Prostate gland (tissue), 2 donors: ENCODE data around the gene BEND6.

Experiments used
- POLR2A ChIP-seq: fragments of 450-650 bp; IDR thresholded peaks from one replicate; pipeline ENCODE4 v1.6.1; 2016; ENCODE audit warnings: antibody characterized with exemption, mild to moderate bottlenecking
- TF ChIP-seq, protein P1 (sequence below), 4 experiments: fragments of 200-600 bp in 2 of 4; fragments of 450-650 bp in 2 of 4; sonication (generic) in 2 of 4; IDR thresholded peaks; 1 replicate in 3 of 4; 2 replicates in 1 of 4; pipeline ENCODE4 v1.5.1; 2016 to 2019; ENCODE audit warnings: antibody characterized with exemption in 4 of 4, mild to moderate bottlenecking in 2 of 4, moderate library complexity in 2 of 4

DNA sequence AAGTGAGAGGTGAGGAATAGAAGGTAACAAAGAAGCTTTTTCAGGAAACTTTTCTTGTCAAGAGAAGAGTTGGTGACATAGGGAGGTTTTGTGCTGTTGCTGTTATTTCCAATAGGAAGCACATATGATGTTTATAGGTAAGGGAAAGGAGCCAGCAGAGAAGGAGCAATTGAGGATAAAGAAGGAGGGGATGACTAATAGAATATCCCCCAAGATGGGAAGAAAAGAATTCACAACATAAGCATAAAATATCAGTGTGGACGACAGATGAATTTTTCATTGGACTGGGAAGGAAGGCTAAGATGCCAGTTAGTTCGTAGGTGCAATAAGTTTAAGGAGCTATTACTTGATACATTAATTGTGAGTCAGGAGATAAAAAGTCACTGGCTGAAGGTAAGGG, 8.5 kb upstream of the BEND6 start:
- TF ChIP-seq, protein P1, sequence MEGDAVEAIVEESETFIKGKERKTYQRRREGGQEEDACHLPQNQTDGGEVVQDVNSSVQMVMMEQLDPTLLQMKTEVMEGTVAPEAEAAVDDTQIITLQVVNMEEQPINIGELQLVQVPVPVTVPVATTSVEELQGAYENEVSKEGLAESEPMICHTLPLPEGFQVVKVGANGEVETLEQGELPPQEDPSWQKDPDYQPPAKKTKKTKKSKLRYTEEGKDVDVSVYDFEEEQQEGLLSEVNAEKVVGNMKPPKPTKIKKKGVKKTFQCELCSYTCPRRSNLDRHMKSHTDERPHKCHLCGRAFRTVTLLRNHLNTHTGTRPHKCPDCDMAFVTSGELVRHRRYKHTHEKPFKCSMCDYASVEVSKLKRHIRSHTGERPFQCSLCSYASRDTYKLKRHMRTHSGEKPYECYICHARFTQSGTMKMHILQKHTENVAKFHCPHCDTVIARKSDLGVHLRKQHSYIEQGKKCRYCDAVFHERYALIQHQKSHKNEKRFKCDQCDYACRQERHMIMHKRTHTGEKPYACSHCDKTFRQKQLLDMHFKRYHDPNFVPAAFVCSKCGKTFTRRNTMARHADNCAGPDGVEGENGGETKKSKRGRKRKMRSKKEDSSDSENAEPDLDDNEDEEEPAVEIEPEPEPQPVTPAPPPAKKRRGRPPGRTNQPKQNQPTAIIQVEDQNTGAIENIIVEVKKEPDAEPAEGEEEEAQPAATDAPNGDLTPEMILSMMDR (IDR thresholded peaks at IDR 0.05), result no peak
- TF ChIP-seq POLR2A, result no peak
